Neural cell (in vitro differentiated cells): Measurements from ENCODE around the gene AIF1L. TPM values are rescaled to one million over a fixed set of nuclear protein-coding genes. Genes with fewer than 3 reads are reported as not detected.

ENCODE experiments used
- H2AFZ ChIP-seq: fragments of 200-600, 300-800 bp; sonication (generic), shearing (Covaris generic); 2 replicates; pipeline ENCODE4 v1.6.0; 2014; ENCODE audit warnings: low read depth, mild to moderate bottlenecking, antibody characterized with exemption, low read length, moderate library complexity
- H3F3A ChIP-seq: fragments of 200-600 bp; shearing (Covaris generic); 2 replicates; pipeline ENCODE4 v1.6.1; 2016; ENCODE audit warnings: mild to moderate bottlenecking, moderate library complexity, mixed read lengths, antibody characterized with exemption, low read length; ENCODE audit not compliant: insufficient read depth, poor library complexity, severe bottlenecking
- H3K27ac ChIP-seq: fragments of 200-600, 300-800 bp; sonication (generic), shearing (Covaris generic); 2 replicates; pipeline ENCODE4 v1.5.1; 2014; ENCODE audit warnings: mild to moderate bottlenecking, low read length, moderate library complexity
- H3K27me3 ChIP-seq: fragments of 300-800, 200-600 bp; sonication (generic), shearing (Covaris generic); 2 replicates; pipeline ENCODE4 v1.6.0; 2014; ENCODE audit warnings: mild to moderate bottlenecking, low read depth, low read length, moderate library complexity; ENCODE audit not compliant: insufficient read depth
- H3K36me3 ChIP-seq: fragments of 300-800, 200-600 bp; sonication (generic), shearing (Covaris generic); 2 replicates; pipeline ENCODE4 v1.5.1; 2014; ENCODE audit warnings: mild to moderate bottlenecking, antibody characterized with exemption, low read length, moderate library complexity; ENCODE audit not compliant: insufficient read depth
- H3K4me2 ChIP-seq: fragments of 300-800, 200-600 bp; sonication (generic), shearing (Covaris generic); 2 replicates; pipeline ENCODE4 v1.6.0; 2014; ENCODE audit warnings: mild to moderate bottlenecking, low read length
- H3K4me3 ChIP-seq: fragments of 300-800, 200-600 bp; sonication (generic), shearing (Covaris generic); 2 replicates; pipeline ENCODE4 v1.5.1; 2014; ENCODE audit warnings: mild to moderate bottlenecking, low read length, moderate library complexity
- H3K79me2 ChIP-seq: fragments of 200-600 bp; shearing (Covaris generic); replicated peaks from 2 replicates; pipeline ENCODE4 v1.6.0; 2014; ENCODE audit warnings: mild to moderate bottlenecking, low read length, moderate library complexity; ENCODE audit not compliant: insufficient read depth
- H3K9ac ChIP-seq: fragments of 300-800, 200-600 bp; sonication (generic), shearing (Covaris generic); 2 replicates; pipeline ENCODE4 v1.6.1; 2016; ENCODE audit warnings: mild to moderate bottlenecking, low read length, mixed read lengths
- H3K9me2 ChIP-seq: fragments of 200-600 bp; shearing (Covaris generic); 2 replicates; pipeline ENCODE4 v1.6.1; 2016; ENCODE audit warnings: mild to moderate bottlenecking, low read length, mixed read lengths; ENCODE audit not compliant: insufficient read depth
- H3K9me3 ChIP-seq: fragments of 200-600, 300-800 bp; sonication (generic), shearing (Covaris generic); 2 replicates; pipeline ENCODE4 v1.6.1; 2016; ENCODE audit warnings: mild to moderate bottlenecking, mixed run types, low read length, moderate library complexity, mixed read lengths
- H4K20me1 ChIP-seq: fragments of 200-600 bp; shearing (Covaris generic); 2 replicates; pipeline ENCODE4 v1.6.1; 2016; ENCODE audit warnings: mild to moderate bottlenecking, mixed run types; ENCODE audit not compliant: insufficient read depth
- CTCF ChIP-seq: fragments of 450-650 bp; IDR thresholded peaks from 2 replicates; pipeline ENCODE4 v1.5.1; 2014; ENCODE audit warnings: antibody characterized with exemption, mild to moderate bottlenecking, moderate library complexity; ENCODE audit not compliant: poor library complexity, severe bottlenecking
- EP300 ChIP-seq: fragments of 450-650 bp; conservative IDR thresholded peaks from 2 replicates; pipeline ENCODE4 v1.6.1; 2014; ENCODE audit warnings: antibody characterized with exemption, mild to moderate bottlenecking, moderate library complexity; ENCODE audit not compliant: poor library complexity, severe bottlenecking
- EZH2 ChIP-seq: fragments of 200-600, 300-800 bp; shearing (Covaris generic), sonication (generic); IDR thresholded peaks from 2 replicates; pipeline ENCODE4 v1.6.1; 2014; ENCODE audit warnings: antibody characterized with exemption, low read length, borderline replicate concordance, mild to moderate bottlenecking; ENCODE audit not compliant: insufficient read depth, poor library complexity, severe bottlenecking
- MXI1 ChIP-seq: fragments of 450-650 bp; conservative IDR thresholded peaks from 2 replicates; pipeline ENCODE4 v1.6.1; 2014; ENCODE audit warnings: antibody characterized with exemption, mild to moderate bottlenecking; ENCODE audit not compliant: poor library complexity, severe bottlenecking
- POLR2AphosphoS5 ChIP-seq: IDR thresholded peaks from 2 replicates; pipeline ENCODE4 v1.6.1; 2012
- RAD21 ChIP-seq: fragments of 450-650 bp; conservative IDR thresholded peaks from 2 replicates; pipeline ENCODE4 v1.6.1; 2014; ENCODE audit warnings: antibody characterized with exemption, mild to moderate bottlenecking, moderate library complexity
- SMC3 ChIP-seq: fragments of 450-650 bp; conservative IDR thresholded peaks from 2 replicates; pipeline ENCODE4 v1.6.1; 2014; ENCODE audit warnings: antibody characterized with exemption, mild to moderate bottlenecking, moderate library complexity; ENCODE audit not compliant: poor library complexity
- TAF1 ChIP-seq: IDR thresholded peaks from 2 replicates; pipeline ENCODE4 v1.6.1; 2012; ENCODE audit warnings: low read depth
- polyA plus RNA-seq: library from polyadenylated mRNA; depleted of rRNA; stranded (reverse); fragments of >200 nt; gene quantifications from 2 replicates; pipeline ENCODE4 v1.2.3, GENCODE V29; 2014
- TF ChIP-seq, protein P1 (sequence below): IDR thresholded peaks from 2 replicates; pipeline ENCODE4 v1.6.1; 2012; ENCODE audit warnings: borderline replicate concordance

The AIF1L gene
- polyA plus RNA-seq, 1 donor from 2014 or later, result 3.4 TPM

DNA sequence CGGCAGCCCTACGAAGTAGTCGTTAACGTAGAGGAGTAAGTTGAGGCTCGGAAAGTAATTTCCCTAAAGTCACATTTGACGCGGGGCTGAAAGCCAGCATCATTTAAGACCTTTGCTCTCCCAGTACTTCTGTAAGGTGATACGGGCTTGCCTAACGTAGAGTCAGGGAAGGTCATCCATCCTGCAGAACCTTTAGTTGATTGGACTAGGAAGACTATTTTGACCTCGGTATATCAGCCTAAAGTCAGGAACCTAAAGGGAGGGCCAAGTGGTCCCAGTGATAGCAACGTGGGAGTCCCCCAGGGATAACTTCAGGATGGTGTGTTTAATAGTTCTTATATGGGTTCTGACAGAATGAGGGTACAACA lies 29.7 kb downstream of the AIF1L start:
- Histone ChIP-seq H3K9me3 (no peaks in the 10 kb centered on the region), H3K4me2 (peak overlapping the region; percentile 96), H3K4me3 (peak overlapping the region; percentile 87), H3K27me3 (no peaks in the 10 kb centered on the region), H3K9ac (peak overlapping the region; percentile 75), H3F3A (no peaks in the 10 kb centered on the region), H4K20me1 (no peaks in the 10 kb centered on the region), H2AFZ (peak overlapping the region; percentile 78), H3K36me3 (peaks cover 11% of the 10 kb centered on the region), H3K27ac (peak overlapping the region; percentile 61), H3K79me2 (peaks cover 14% of the 10 kb centered on the region), H3K9me2 (no peaks in the 10 kb centered on the region)
- TF ChIP-seq, protein P1, sequence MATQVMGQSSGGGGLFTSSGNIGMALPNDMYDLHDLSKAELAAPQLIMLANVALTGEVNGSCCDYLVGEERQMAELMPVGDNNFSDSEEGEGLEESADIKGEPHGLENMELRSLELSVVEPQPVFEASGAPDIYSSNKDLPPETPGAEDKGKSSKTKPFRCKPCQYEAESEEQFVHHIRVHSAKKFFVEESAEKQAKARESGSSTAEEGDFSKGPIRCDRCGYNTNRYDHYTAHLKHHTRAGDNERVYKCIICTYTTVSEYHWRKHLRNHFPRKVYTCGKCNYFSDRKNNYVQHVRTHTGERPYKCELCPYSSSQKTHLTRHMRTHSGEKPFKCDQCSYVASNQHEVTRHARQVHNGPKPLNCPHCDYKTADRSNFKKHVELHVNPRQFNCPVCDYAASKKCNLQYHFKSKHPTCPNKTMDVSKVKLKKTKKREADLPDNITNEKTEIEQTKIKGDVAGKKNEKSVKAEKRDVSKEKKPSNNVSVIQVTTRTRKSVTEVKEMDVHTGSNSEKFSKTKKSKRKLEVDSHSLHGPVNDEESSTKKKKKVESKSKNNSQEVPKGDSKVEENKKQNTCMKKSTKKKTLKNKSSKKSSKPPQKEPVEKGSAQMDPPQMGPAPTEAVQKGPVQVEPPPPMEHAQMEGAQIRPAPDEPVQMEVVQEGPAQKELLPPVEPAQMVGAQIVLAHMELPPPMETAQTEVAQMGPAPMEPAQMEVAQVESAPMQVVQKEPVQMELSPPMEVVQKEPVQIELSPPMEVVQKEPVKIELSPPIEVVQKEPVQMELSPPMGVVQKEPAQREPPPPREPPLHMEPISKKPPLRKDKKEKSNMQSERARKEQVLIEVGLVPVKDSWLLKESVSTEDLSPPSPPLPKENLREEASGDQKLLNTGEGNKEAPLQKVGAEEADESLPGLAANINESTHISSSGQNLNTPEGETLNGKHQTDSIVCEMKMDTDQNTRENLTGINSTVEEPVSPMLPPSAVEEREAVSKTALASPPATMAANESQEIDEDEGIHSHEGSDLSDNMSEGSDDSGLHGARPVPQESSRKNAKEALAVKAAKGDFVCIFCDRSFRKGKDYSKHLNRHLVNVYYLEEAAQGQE, result no peak
- TF ChIP-seq MXI1 (no peak), EP300 (no peak), TAF1 (no peak), RAD21 (no peak), CTCF (no peak), SMC3 (no peak), POLR2AphosphoS5 (no peak), EZH2 (no peak)

GRCh38 chr9:131129183-131129582 lies 32.9 kb downstream of the AIF1L start:
- TF ChIP-seq, protein P1, result no peak
- no peak for TF ChIP-seq EZH2
- TF ChIP-seq CTCF, result no peak
- no peak for TF ChIP-seq RAD21
- no peak for TF ChIP-seq EP300
- H3K27me3 ChIP-seq, result no peaks in the 10 kb centered on the region
- H3K27ac ChIP-seq, result no peak overlapping the region
- H2AFZ ChIP-seq, result no peak overlapping the region
- H4K20me1 ChIP-seq, result no peaks in the 10 kb centered on the region
- no peaks in the 10 kb centered on the region for H3F3A ChIP-seq
- no peak overlapping the region for H3K9ac ChIP-seq
- H3K9me3 ChIP-seq, result no peaks in the 10 kb centered on the region
- peaks cover 19% of the 10 kb centered on the region for H3K36me3 ChIP-seq
- peaks cover 14% of the 10 kb centered on the region for H3K79me2 ChIP-seq
- H3K9me2 ChIP-seq, result no peaks in the 10 kb centered on the region
- no peak overlapping the region for H3K4me2 ChIP-seq
- no peak overlapping the region for H3K4me3 ChIP-seq
